Type B pancreatic cell (in vitro differentiated cells): ENCODE results near the gene FOXK2. TPM values are rescaled to one million over a fixed set of nuclear protein-coding genes. Genes with fewer than 3 reads are reported as not detected.
"Not testable (repeated sequence)": the region's sequence is repeated elsewhere in the genome, so short reads cannot be mapped to it uniquely, and the experiment has no call there.

Experiments used
- DNase-seq: peaks from one replicate; pipeline ENCODE4 v3.0.0; 2021; ENCODE audit warnings: mixed read lengths; ENCODE audit not compliant: unreplicated experiment; ENCODE audit errors: extremely low spot score
- H3K27ac Mint-ChIP-seq: 2 replicates; pipeline ENCODE4 v1.8.0; 2021; ENCODE audit warnings: mild to moderate bottlenecking, mixed read lengths
- H3K27me3 Mint-ChIP-seq: 2 replicates; pipeline ENCODE4 v1.8.0; 2021; ENCODE audit warnings: mixed read lengths
- H3K36me3 Mint-ChIP-seq: 2 replicates; pipeline ENCODE4 v1.8.0; 2021; ENCODE audit warnings: mixed read lengths
- H3K4me1 Mint-ChIP-seq: one replicate; pipeline ENCODE4 v1.8.0; 2021; ENCODE audit warnings: mixed read lengths; ENCODE audit not compliant: unreplicated experiment
- H3K4me3 Mint-ChIP-seq: 2 replicates; pipeline ENCODE4 v1.8.0; 2021; ENCODE audit warnings: mild to moderate bottlenecking, mixed read lengths
- H3K9me3 Mint-ChIP-seq: 2 replicates; pipeline ENCODE4 v1.8.0; 2021; ENCODE audit warnings: mixed read lengths
- CTCF ChIP-seq: fragments of 200-600 bp; sonication (generic); conservative IDR thresholded peaks from 2 replicates; pipeline ENCODE4 v1.5.0; 2021; ENCODE audit warnings: antibody characterized with exemption, mild to moderate bottlenecking
- total RNA-seq: library from RNA; stranded (reverse); gene quantifications from 2 replicates; pipeline ENCODE4 v1.2.1, GENCODE V29; 2021; ENCODE audit warnings: low replicate concordance

FOXK2 gene
- total RNA-seq, 1 donor from 2014 or later, result 75.5 TPM

GRCh38 chr17:82571855-82572254 lies 52.3 kb downstream of the FOXK2 start:
- no peak for TF ChIP-seq CTCF
- Mint-ChIP-seq H3K27me3 (no peaks in the 10 kb centered on the region), H3K27ac (no peak overlapping the region), H3K4me1 (no peaks in the 10 kb centered on the region), H3K9me3 (no peaks in the 10 kb centered on the region), H3K4me3 (no peak overlapping the region), H3K36me3 (peaks cover 18% of the 10 kb centered on the region)
- no peak for DNase-seq

GRCh38 chr17:82574041-82574440 lies 54.5 kb downstream of the FOXK2 start:
- DNase-seq, result no peak
- peaks cover 27% of the 10 kb centered on the region for H3K36me3 Mint-ChIP-seq

GRCh38 chr17:82575581-82576221 lies 56.2 kb downstream of the FOXK2 start:
- H3K4me3 Mint-ChIP-seq, H3K4me1 Mint-ChIP-seq, H3K27me3 Mint-ChIP-seq, H3K9me3 Mint-ChIP-seq, DNase-seq, H3K27ac Mint-ChIP-seq: not testable (repeated sequence)
- peaks cover 28% of the 10 kb centered on the region for H3K36me3 Mint-ChIP-seq

More at GRCh38 chr17:82574041-82574440, 54.5 kb downstream of the FOXK2 start:
- Mint-ChIP-seq H3K27me3 (no peaks in the 10 kb centered on the region), H3K4me1 (peaks cover 4% of the 10 kb centered on the region), H3K4me3 (no peak overlapping the region), H3K27ac (no peak overlapping the region), H3K9me3 (no peaks in the 10 kb centered on the region)
- no peak for TF ChIP-seq CTCF

DNA sequence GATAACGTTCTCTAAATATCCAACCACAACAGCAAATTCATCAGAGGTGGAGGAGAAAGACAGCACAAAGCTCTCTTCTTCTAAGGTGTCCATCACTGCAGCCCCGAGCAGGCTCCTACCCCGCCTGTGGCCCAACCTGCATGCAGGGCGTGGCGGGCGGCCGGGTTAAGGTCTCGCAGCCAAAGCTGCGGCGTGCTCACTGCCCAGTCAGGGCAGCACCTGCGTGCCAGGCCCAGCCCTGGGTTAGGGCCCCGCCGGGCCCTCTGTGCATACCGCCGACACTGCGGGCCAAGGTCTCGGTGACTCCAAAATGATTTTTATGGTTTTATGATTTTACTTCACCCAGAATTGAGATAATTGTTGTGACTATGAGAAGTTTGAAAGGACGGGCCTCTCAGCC lies 57.8 kb downstream of the FOXK2 start:
- Mint-ChIP-seq H3K4me1 (peaks cover 4% of the 10 kb centered on the region), H3K36me3 (peaks cover 23% of the 10 kb centered on the region), H3K9me3 (no peaks in the 10 kb centered on the region), H3K27me3 (no peaks in the 10 kb centered on the region), H3K27ac (no peak overlapping the region), H3K4me3 (no peak overlapping the region)
- DNase-seq, result no peak
- TF ChIP-seq CTCF, result no peak

DNA sequence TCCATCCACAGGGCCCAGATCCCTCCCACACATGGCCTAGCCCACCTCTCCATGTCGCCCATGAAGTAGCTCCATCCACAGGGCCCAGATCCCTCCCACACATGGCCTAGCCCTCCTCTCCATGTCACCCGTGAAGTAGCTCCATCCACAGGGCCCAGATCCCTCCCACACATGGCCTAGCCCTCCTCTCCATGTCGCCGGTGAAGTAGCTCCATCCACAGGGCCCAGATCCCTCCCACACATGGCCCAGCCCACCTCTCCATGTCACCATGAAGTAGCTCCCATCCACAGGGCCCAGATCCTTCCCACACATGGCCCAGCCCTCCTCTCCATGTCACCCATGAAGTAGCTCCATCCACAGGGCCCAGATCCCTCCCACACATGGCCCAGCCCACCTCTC lies 60.4 kb downstream of the FOXK2 start:
- H3K9me3 Mint-ChIP-seq, H3K4me1 Mint-ChIP-seq, H3K27me3 Mint-ChIP-seq, H3K27ac Mint-ChIP-seq, H3K4me3 Mint-ChIP-seq, DNase-seq: not testable (repeated sequence)
- H3K36me3 Mint-ChIP-seq, result peaks cover 31% of the 10 kb centered on the region

- Mint-ChIP-seq H3K27ac (no peak overlapping the region), H3K27me3 (no peaks in the 10 kb centered on the region), H3K36me3 (peaks cover 32% of the 10 kb centered on the region), H3K4me1 (peaks cover 4% of the 10 kb centered on the region), H3K9me3 (no peaks in the 10 kb centered on the region), H3K4me3 (no peak overlapping the region)
- no peak for DNase-seq
- no peak for TF ChIP-seq CTCF
Measured at GRCh38 chr17:82582213-82582612, 62.7 kb downstream of the FOXK2 start.

DNA sequence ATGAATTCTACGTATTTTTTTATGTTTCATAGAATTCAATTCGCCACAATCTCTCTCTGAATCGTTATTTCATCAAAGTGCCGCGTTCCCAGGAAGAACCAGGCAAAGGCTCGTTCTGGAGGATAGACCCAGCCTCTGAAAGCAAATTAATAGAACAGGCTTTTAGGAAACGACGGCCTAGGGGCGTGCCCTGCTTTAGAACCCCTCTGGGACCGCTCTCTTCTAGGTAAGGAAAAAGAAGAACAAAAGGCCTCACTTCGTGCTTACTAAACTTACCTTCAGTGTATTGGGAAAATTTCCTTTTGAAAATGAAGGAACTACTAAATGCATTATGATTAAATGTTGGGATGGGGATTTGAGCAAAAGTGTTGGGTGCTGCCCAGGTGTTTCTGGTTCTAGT lies 63.2 kb downstream of the FOXK2 start:
- peaks cover 33% of the 10 kb centered on the region for H3K36me3 Mint-ChIP-seq
- no peaks in the 10 kb centered on the region for H3K27me3 Mint-ChIP-seq
- H3K9me3 Mint-ChIP-seq, result no peaks in the 10 kb centered on the region
- H3K27ac Mint-ChIP-seq, result peak overlapping the region; percentile 22
- peaks cover 4% of the 10 kb centered on the region for H3K4me1 Mint-ChIP-seq
- no peak for TF ChIP-seq CTCF
- no peak for DNase-seq
- H3K4me3 Mint-ChIP-seq, result no peak overlapping the region
